ENCODE measurements around the gene ATOX1.
"Not testable (repeated sequence)": the region's sequence is repeated elsewhere in the genome, so short reads cannot be mapped to it uniquely, and the experiment has no call there.

ATOX1 gene

DNA sequence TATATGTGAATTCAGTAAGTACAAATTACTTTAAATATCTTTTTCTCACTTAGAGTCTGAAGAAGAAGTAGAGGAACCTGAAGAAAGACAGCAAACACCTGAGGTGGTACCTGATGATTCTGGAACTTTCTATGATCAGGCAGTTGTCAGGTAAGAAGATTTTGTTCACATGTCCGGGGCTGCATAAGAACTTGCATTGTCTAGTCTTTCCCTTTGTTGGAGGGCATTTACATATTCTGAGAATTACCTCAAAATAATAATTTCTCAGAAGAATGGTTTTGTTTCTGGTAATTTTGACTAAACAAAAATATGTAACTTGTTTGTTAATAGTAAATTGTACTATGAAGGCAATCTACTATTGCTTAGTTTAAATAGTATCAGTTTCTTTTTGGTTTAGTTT, 37.0 kb upstream of the ATOX1 start:
- Mint-ChIP-seq H3K4me3 (no peak overlapping the region), H3K9me3 (no peaks in the 10 kb centered on the region), H3K27ac (peak overlapping the region; percentile 58), H3K36me3 (ENCODE audit: low read depth) (peaks cover 91% of the 10 kb centered on the region), H3K4me1 (no peaks in the 10 kb centered on the region), H3K27me3 (ENCODE audit: low read depth, poor library complexity) (peaks cover 4% of the 10 kb centered on the region)
- no peak for DNase-seq
- TF ChIP-seq, protein P1, sequence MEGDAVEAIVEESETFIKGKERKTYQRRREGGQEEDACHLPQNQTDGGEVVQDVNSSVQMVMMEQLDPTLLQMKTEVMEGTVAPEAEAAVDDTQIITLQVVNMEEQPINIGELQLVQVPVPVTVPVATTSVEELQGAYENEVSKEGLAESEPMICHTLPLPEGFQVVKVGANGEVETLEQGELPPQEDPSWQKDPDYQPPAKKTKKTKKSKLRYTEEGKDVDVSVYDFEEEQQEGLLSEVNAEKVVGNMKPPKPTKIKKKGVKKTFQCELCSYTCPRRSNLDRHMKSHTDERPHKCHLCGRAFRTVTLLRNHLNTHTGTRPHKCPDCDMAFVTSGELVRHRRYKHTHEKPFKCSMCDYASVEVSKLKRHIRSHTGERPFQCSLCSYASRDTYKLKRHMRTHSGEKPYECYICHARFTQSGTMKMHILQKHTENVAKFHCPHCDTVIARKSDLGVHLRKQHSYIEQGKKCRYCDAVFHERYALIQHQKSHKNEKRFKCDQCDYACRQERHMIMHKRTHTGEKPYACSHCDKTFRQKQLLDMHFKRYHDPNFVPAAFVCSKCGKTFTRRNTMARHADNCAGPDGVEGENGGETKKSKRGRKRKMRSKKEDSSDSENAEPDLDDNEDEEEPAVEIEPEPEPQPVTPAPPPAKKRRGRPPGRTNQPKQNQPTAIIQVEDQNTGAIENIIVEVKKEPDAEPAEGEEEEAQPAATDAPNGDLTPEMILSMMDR (IDR thresholded peaks at IDR 0.05), result no peak

DNA sequence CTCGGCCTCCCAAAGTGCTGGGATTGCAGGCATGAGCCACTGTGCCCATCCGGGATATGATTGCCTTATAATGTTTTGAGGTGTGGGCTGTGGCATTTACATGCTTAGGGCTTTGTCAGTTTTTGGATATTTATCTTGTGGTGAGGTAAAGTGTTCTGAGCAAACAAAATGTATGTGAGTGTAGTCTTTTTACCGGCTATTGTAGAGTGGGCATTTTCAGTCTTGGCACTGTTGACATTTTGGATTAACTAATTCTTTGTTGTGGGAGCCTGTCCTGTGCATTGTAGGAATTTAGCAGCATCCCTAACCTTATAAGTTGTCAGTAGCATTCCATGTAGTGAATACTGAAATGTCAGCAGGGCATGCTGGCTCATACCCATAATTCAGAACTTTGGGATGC, 34.9 kb upstream of the ATOX1 start:
- no peak for DNase-seq
- no peak overlapping the region for H3K4me3 Mint-ChIP-seq
- TF ChIP-seq, protein P1 (IDR thresholded peaks at IDR 0.05), result no peak
- H3K27me3 Mint-ChIP-seq (ENCODE audit: low read depth, poor library complexity), result no peaks in the 10 kb centered on the region
- H3K27ac Mint-ChIP-seq, result no peak overlapping the region
- H3K9me3 Mint-ChIP-seq, result no peaks in the 10 kb centered on the region
- H3K36me3 Mint-ChIP-seq (ENCODE audit: low read depth), result peaks cover 93% of the 10 kb centered on the region
- no peaks in the 10 kb centered on the region for H3K4me1 Mint-ChIP-seq

DNA sequence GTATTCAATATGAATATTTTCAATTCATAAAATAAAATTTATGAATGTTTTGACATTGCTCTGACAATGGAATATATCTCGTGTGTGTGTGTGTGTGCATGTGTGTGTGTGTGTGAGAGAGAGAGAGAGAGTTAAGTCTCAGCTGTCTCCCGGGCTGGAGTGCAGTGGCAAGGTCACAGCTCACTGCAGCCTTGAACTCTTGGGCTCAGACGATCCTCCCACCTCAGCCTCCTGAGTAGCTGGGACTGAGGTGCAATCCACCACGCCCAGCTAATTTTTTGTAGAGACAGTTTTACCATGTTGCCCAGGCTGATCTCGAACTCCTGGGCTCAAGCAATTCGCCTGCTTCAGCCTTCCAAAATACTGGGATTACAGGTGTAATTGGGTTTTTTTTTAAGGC, 29.4 kb upstream of the ATOX1 start:
- Mint-ChIP-seq H3K4me3 (no peak overlapping the region), H3K9me3 (no peaks in the 10 kb centered on the region), H3K4me1 (peaks cover 5% of the 10 kb centered on the region), H3K36me3 (ENCODE audit: low read depth) (peaks cover 76% of the 10 kb centered on the region), H3K27me3 (ENCODE audit: low read depth, poor library complexity) (no peaks in the 10 kb centered on the region), H3K27ac (no peak overlapping the region)
- TF ChIP-seq, protein P1 (IDR thresholded peaks at IDR 0.05), result no peak
- no peak for DNase-seq

DNA sequence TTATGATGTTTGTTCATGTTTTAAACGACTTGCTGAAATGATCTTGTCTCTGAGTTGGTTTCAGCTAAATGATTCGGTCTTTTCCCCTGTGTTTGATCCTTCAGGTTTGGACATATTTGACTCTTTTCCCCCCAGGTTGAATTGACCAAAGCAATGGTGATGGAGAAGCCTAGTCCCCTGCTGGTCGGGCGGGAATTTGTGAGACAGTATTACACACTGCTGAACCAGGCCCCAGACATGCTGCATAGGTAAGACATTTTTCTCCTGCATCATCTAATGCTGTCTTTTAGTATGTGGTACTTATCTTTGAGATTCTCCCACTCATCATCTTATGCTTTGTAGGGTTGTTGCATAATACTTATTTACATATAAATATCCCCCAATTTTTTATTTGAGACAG, 28.0 kb upstream of the ATOX1 start:
- no peaks in the 10 kb centered on the region for H3K27me3 Mint-ChIP-seq (ENCODE audit: low read depth, poor library complexity)
- H3K4me3 Mint-ChIP-seq, result no peak overlapping the region
- H3K4me1 Mint-ChIP-seq, result peaks cover 5% of the 10 kb centered on the region
- H3K36me3 Mint-ChIP-seq (ENCODE audit: low read depth), result peaks cover 73% of the 10 kb centered on the region
- peak overlapping the region; percentile 62 for H3K27ac Mint-ChIP-seq
- no peaks in the 10 kb centered on the region for H3K9me3 Mint-ChIP-seq
- TF ChIP-seq, protein P1 (IDR thresholded peaks at IDR 0.05), result no peak
- DNase-seq, result no peak

DNA sequence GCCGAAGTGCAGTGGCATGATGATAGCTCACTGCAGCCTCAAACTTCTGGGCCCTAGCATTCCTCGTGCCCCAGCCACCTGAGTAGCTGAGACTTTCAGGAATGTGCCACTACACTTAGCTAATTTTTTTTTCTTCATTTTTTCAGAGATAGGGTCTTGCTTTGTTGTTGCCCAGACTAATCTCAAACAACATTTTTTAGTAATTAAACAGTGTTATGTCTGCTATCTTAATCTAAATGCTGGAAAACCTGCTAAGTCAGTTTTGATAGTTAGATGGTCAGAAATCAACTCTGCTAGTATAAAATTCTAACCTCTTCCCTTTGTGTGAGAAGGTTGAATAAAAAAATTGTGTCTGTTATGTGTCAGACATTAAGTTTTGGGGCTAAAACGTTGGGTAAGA, 25.7 kb upstream of the ATOX1 start:
- Mint-ChIP-seq H3K36me3 (ENCODE audit: low read depth) (peaks cover 70% of the 10 kb centered on the region), H3K27me3 (ENCODE audit: low read depth, poor library complexity) (no peaks in the 10 kb centered on the region), H3K9me3 (peaks cover 3% of the 10 kb centered on the region), H3K4me1 (peaks cover 13% of the 10 kb centered on the region), H3K4me3 (no peak overlapping the region), H3K27ac (no peak overlapping the region)
- TF ChIP-seq, protein P1 (IDR thresholded peaks at IDR 0.05), result no peak
- DNase-seq, result no peak

DNA sequence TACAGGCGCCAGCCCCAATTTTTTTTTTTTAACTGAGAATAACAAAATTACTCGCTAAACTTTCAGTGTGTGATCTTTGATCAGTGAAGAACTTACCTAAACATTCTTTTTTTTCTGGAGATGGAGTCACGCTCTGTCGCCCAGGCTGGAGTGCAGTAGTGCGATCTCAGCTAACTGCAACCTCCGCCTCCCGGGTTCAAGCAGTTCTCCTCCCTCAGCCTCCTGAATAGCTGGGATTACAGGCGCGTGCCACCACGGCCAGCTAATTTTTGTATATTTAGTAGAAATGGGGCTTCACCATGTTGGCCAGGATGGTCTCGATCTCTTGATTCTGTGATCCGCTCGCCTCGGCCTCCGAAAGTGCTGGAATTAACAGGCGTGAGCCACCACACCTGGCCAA, 25.2 kb upstream of the ATOX1 start:
- H3K27ac Mint-ChIP-seq; DNase-seq; H3K27me3 Mint-ChIP-seq (ENCODE audit: low read depth, poor library complexity); H3K4me3 Mint-ChIP-seq; H3K9me3 Mint-ChIP-seq: not testable (repeated sequence)
- Mint-ChIP-seq H3K36me3 (ENCODE audit: low read depth) (peaks cover 70% of the 10 kb centered on the region), H3K4me1 (peaks cover 16% of the 10 kb centered on the region)

Measured in nephron progenitor cell (in vitro differentiated cells).